Adrenal gland (tissue), 5 donors: ENCODE data around the gene COA1.
"Not testable (repeated sequence)": the region's sequence is repeated elsewhere in the genome, so short reads cannot be mapped to it uniquely, and the experiment has no call there.

ENCODE experiments used
- POLR2A ChIP-seq, 2 donors: fragments of 450-650 bp; IDR thresholded peaks; one replicate each; pipeline ENCODE4 v1.6.1; 2017; ENCODE audit warnings: antibody characterized with exemption in 2 of 2, mild to moderate bottlenecking in 2 of 2, moderate library complexity in 1 of 2
- TF ChIP-seq, protein P1 (sequence below), 6 experiments: fragments of 450-650 bp in 4 of 6; fragments of 200-600 bp in 2 of 6; sonication (generic) in 1 of 6; IDR thresholded peaks; 1 replicate in 5 of 6; 2 replicates in 1 of 6; pipeline versions ENCODE4 v1.5.1 to v1.8.0; 2016 to 2021; ENCODE audit warnings: antibody characterized with exemption in 6 of 6, mild to moderate bottlenecking in 2 of 6, moderate library complexity in 1 of 6
- donor health status: DM: no; HTN: no; CAD: no.

DNA sequence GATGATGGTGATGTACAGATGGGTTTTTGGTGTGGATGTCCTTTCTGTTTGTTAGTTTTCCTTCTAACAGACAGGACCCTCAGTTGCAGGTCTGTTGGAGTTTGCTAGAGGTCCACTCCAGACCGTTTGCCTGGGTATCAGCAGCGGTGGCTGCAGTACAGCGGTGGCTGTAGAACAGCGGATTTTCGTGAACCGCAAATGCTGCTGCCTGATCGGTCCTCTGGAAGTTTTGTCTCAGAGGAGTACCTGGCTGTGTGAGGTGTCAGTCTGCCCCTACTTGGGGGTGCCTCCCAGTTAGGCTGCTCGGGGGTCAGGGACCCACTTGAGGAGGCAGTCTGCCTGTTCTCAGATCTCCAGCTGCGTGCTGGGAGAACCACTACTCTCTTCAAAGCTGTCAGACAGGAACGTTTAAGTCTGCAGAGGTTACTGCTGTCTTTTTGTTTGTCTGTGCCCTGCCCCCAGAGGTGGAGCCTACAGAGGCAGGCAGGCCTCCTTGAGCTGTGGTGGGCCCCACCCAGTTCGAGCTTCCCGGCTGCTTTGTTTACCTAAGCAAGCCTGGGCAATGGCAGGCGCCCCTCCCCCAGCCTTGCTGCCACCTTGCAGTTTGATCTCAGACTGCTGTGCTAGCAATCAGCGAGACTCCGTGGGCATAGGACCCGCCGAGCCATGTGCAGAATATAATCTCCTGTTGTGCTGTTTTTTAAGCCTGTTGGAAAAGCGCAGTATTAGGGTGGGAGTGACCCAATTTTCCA, 49.1 kb upstream of the COA1 start:
- TF ChIP-seq, protein P1, sequence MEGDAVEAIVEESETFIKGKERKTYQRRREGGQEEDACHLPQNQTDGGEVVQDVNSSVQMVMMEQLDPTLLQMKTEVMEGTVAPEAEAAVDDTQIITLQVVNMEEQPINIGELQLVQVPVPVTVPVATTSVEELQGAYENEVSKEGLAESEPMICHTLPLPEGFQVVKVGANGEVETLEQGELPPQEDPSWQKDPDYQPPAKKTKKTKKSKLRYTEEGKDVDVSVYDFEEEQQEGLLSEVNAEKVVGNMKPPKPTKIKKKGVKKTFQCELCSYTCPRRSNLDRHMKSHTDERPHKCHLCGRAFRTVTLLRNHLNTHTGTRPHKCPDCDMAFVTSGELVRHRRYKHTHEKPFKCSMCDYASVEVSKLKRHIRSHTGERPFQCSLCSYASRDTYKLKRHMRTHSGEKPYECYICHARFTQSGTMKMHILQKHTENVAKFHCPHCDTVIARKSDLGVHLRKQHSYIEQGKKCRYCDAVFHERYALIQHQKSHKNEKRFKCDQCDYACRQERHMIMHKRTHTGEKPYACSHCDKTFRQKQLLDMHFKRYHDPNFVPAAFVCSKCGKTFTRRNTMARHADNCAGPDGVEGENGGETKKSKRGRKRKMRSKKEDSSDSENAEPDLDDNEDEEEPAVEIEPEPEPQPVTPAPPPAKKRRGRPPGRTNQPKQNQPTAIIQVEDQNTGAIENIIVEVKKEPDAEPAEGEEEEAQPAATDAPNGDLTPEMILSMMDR (IDR thresholded peaks at IDR 0.05): not testable (repeated sequence)
- TF ChIP-seq POLR2A (IDR thresholded peaks at IDR 0.05): not testable (repeated sequence)
